OCI-M1 (cell line): Measurements from ENCODE around the gene MPZL3.

Source experiments
- DNase-seq: peaks from one replicate; lab custom pipeline; 2025; lab: John Stamatoyannopoulos, UW

Gene MPZL3

DNA sequence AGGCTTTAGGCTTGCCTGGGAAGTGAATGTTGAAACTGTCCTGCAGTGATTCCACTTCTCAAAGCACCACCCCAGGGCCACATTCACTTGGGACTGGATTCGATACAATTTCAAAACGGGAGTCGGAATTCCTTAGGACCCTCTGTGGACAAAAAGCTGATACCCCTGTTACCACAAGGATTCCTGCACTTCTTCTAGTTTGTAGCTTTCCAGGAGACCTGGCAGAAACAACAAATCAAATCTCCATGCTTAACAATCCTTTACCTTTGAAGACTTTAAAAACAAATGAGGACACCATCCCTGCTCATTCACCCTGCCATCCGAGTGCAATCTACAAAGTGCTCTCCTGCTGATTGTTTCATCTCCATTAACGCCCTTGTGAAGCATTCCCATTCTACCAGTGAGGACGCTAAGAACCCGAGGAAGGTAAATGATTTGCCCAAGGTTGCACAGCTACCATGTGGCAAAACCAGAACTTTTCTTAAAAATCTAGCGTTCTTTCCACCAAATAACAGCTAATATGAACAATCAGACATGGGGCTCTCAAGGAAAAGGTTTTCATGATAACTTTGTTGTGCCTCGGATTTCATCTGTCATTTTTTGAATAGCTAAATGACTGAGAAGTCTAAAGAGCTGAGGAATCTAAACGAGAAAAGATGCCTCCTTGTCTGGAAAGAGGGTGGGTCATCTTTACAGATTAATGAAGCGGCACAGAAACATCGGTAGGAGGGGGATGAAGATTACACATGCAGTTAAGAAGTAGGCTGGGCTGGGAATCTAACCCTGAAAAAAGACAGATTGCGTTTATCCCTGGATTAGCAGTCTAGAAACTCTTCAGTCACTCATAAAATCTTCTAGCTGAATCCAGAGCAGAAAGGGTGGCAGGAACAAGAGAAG is 12.7 kb upstream of the MPZL3 start:
- no peak for DNase-seq

DNA sequence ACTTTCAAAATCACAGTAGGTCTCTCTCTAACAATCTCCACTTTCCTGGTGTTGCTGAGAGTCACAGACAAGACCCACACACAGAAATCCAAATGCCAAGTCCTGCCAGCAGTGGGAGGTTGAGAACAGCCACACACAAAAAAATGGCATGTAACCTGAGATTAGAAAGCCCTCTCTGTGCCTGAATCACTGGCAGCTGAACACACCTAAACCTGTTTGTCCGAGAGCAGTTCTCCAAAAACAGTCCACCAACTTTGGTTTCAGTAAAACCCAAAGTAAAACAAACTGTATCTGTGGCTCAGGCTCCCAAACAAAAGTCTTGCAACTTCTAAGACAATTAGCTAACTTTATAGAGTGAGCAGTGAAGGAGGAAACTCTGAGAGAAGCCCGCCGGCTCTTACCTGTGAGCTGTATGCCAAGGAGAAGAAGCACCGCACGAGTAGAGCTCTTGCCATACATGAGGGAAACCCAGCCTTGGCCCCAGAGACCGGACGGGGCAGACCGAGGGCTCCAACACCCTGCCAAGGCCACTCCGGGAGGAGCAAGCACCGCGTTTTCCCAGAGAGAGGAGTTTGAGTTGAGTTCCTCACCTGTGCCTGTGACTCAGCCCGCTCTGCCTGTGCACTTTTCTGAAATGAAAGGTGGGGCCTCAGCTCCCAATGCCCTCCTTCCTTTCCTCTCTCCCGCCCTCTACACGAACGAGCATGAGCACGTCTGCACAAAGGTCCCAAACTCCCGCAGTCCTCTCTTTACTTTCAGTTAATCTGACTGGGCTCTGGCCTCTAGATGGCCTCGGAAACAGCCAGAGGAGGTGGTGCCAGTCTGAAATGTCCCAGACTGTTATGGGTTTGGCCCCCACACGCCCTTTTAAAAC is 11.8 kb upstream of the MPZL3 start, which contains the start of gene MPZL2:
Gene MPZL2, minus strand, starts transcription at position 603 of the 874 bp plus-strand sequence. Its CDS starts 144 bp downstream, at position 459.
- DNase-seq = peak; percentile 71

DNA sequence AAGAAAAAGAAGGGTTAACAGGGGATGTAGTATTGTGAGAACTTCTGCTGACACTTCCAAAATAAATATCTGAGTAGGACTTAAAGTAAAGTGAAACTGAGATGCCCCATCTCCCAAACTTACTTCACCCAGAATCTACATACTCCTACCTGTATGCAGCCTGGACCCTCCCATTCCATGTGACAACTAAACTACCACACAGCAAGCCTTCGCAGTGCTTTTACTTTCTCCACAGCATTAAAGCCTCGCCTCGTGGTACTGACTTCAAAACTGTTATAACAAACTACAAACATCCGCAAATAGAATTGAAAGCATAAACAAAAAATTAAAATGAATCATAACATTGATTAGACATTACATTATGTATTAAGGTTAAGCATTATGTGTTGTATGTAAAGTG is 10.9 kb upstream of the MPZL3 start:
- DNase-seq = no peak

DNA sequence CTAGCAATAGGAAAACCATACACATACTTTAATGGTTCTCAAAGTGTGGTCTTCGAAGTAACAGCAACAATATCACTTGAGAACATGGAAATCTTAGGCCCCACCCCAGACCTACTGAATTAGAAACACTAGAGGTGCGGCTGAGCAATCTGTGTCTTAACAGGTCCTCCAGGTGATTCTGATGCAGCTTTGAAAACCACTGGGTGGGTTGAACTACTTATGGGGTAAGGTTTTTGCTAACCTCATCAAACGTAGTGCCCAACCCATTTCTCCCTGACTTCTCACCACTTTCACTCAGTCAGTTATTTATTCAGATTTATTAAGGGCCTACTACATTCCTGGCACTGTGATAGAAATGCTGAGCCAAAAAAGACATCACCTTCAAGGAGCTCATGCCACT is 8.2 kb upstream of the MPZL3 start:
- no peak for DNase-seq

DNA sequence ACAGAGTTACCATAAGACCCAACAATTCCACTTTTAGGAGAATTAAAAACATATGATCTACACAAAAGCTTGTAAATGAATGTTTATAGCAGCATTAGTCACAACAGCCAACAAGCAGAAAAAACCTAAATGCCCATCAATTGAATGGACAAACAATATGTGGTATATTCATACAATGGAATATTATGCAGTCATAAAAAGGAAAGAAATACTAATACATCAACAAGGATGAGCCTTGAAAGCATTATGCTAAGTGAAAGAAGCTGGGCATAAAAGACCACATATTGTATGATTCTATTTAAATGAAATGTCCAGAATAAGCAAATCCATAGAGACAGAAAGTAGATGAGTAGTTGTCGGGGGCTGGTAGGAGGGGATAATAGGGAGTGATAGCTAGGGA is 7.0 kb upstream of the MPZL3 start:
- no peak for DNase-seq

DNA sequence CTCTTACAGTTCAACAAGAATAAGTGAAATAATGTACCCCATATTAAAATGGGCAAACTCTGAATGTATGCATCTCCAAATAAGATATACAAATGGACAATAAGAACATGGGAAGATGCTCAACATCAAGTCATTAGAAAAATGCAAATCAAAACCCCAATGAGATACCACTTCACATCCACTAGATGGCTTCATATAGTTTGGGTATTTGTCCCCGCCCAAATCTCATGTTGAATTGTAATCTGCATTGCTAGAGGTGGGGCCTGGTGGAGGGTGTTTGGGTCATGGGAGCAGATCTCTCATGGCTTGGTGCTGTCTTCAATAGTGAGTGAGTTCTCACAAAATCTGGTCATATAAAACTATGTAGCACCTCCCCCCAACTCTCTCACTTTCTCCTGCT is 6.2 kb upstream of the MPZL3 start:
- peak; percentile 64 for DNase-seq

DNA sequence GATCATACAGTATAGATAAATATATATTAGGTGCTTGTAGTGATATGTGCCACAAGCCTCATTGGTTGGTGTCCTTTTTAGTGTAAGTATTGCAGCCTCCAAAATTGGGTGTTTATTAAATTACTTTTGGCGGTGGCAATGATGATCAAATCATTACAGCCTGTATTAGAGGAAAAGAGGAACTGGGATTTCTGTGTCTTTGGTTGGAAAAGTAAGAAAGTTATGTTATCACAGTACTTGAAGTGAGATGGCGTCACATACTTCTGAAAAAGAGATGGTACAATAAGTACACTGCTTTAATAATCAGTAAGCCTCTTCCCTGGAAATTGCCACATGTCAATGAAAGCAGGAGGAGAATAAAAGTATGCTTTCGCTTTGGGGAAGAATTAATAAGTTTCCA is 523 bp upstream of the MPZL3 start:
- peak; percentile 76 for DNase-seq

DNA sequence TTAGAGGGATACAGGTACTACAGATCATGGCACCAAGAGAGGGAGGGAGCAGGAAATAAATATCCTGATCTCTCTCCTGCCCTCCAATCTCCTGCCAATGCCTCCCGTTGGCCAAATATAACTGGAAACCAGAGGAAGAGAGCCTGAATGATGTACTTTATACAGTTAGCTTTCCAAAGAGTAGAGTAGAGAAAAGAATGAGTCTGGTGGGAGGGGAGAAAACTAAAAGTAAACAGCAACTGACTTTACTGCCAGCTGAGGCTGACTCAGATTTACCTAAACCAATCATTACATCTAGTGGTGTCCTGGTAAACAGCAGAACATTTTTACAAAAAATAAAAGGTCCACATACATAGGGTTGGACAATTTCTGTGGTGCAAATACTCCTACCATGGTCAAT is 5.1 kb downstream of the MPZL3 start:
- DNase-seq = peak; percentile 24

DNA sequence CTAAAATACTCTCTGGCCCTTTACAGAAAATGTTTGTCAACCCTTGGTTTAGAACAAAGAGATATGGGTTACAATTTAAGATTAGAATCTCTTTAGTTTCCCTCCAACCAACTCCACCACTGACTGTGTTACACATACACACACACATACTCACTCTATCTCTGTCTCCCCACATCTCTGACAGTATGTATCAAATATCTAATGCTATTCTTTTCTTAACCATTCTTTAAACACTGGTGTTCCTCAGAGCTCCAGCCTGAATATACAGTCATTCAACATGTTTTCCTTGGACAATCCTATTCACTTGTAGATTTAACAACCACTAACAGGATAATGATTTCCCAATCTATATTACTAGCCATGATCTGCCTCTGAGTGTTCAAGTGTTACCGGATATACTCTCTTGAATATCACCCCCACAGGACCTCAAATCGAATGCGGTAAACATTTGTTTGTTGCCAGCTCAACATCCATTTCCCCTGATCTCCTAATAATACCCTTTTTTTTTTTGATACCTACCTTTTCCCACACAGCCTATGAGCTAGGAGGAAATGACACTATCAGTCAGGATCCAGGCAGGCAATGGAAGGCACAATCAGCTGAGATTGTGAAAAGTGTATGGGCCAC is 6.1 kb downstream of the MPZL3 start:
- DNase-seq = peak; percentile 50

DNA sequence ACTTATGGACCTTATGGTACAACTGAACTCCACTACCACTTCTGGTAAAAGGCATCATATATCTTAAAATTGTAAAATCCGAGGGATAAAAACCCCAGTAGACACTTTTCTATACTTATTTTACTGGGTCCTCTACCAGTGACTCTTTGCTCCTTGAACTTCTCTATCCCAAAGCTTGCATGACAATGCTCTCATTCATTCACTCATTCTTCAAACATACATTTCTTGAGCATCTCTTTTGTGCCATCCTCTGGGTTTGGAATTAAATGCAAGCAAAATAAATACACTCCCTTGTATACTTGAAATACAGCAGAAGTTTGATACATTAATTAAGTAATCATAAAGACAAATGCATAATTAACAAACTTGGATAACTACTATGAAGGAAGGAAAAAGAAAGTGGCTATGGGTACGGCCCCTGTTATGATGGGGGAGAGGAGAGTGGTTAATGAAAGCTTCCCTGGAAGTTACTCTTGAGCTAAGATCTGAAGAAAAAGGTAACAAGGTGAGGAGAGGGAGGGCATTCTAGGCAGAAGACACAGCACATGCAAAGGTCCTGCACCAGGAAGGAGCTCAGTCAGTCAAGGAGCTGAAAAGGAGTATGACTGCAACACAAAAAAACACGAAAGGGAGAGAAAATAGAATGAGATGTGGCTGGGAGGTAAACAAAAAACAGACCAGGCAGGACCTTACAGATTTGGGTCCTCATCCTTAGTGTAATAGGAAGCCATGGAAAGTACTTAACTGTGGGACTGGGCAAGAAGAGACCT is 8.0 kb downstream of the MPZL3 start:
- DNase-seq = peak; percentile 37

DNA sequence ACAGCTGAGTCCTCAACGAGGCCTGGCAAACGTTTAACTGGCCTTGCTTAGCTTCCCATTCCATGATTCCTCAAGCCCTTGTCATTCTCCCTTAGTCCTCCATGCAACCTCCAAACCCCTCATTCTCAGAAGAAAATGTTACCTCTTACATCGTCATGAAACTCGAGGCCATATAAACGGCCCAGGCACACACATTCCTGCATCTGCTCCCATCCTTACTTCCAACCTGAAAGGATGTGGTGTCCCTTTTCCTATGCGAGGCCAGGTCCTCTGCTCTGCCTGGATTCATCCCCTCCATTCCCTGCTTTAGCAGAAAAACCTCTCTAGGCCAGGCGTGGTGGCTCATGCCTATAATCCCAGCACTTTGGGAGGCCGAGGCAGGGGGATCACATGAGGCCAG is 9.0 kb downstream of the MPZL3 start:
- DNase-seq = no peak

DNA sequence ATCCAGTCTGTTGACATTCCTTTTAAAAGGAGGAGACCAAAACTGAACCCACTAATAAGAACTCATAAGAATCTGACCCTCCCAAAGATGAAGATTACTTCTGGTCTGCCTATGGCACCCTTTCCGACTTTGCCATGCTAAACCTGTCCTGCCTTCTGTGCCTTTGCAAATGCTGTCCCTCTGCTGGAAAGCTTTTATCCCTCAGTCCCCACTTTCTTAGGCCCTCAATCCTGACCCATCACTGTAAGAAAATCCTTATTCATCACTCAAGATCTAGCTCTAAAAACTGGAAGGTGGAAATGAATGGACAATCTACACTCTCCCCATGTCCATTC is 10.4 kb downstream of the MPZL3 start:
- DNase-seq = no peak

DNA sequence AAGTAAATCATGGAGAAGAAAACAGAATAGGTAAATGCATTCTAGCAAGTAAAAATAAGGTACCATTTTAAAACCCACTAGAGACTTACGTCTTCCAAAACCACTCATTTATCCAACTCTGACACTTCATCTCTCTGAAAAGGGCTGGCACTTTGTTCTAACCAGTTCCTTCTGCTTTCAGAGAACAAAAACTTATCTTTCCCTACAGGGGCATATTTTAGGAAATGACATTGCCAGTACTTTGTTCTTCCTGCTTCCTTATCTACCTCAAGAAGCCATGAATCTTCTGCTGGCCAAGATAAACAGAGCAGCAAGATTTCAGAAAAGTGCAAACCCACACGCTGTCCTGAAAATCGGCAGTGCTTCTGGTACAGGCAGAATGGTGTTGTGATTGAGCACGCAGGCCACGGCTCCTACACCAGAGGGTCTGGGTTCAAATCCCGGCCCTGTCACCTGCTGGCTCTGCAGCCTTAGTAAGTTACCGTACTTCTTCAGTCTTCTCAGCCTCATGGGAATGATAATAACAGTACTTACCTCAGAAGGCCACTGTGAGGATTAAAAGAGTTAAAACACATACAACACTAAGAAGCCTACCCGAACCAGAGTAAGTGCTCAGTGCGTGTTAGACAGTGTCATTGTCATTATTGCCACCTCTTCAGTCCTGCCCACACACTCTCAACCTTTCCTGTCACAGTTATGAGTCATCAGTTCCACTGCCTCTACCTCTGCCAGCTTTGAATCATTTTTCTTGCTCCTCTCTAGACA is 11.0 kb downstream of the MPZL3 start:
- DNase-seq = peak; percentile 100

DNA sequence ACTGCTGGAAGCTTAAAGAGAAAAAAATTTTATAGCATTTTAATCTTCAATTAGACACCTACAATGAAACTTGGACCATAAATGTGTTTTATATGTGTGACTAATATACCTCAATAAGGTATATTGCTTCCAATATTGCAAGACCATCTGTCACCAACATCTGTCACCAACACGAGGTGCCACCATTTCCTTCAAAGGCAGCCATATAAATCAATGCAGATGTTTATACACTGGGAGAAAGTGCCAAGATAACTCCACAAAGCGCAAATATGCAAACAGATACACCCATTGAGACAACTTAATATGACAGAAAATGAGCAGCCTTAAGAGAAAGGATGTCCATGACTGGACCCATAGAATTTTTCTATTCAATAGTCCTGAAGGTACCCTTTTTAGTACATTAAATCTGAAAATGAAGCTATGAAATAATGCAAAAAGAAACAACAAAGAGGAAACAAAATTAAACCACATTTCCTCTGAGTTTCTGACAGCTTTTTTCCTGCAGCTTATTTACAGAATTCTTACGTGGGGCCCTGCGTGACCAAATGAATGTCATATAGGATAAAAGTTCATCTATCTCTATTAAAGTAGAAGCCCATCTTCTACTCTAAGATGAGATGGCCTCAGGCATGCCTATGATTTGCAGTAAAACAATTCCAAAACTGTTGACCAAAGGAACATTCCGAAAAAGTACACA is 12.5 kb downstream of the MPZL3 start:
- DNase-seq = peak; percentile 47

DNA sequence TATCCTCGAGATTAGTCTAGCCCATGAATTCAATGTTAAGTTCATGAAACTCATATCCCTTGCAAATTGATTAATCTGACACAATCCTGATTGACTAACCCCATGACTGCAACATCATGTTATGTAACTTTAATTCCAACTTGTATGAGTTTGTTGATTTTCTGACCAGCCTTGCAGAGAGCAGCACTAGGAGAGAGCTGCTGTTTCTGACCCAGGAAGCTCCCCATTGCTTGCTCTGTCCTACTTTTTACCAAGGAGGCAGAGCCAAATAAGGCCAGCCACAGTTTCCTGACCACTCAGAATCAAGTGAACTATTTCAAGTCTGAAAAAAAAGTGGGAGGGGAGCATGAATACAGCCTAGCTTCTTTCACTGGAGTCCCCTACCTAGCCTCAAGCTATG is 13.2 kb downstream of the MPZL3 start:
- peak; percentile 68 for DNase-seq

DNA sequence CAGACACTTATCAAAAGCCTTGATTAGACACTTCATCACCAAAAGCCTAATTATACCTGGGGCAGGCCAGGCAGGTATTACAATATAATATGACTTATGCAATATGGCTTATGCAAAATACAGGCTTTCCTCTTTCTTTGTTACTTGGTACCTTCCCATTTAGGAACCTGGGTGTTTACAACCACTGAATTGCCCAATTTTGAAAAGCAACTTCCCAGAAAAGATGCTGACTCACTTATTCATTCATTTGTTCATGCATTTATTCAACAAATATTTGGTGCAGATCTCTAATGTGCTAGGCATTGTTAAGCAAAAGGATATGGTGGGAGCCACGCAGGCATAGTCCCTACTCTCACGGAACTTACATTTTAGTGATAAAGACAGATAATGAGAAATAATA is 13.7 kb downstream of the MPZL3 start:
- DNase-seq = peak; percentile 83

DNA sequence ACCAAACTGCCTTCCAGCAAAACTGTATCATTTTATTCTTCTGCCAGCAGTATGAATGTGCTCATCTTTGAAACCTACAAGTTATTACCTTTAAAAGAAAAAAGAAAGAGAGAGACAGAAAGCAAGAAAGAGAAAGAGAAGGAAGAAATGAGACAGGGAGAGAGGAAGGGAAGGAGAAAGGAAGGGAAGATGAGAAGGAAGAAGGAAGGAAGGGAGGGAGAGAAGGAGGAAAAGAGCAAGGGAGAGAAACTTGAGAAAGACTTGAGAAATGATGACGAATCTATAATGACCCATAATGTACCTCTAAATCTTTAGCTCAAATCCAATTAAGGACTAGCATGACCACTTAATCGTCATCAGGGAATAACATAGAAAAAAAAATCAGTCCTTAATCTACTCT is 16.0 kb downstream of the MPZL3 start:
- no peak for DNase-seq

DNA sequence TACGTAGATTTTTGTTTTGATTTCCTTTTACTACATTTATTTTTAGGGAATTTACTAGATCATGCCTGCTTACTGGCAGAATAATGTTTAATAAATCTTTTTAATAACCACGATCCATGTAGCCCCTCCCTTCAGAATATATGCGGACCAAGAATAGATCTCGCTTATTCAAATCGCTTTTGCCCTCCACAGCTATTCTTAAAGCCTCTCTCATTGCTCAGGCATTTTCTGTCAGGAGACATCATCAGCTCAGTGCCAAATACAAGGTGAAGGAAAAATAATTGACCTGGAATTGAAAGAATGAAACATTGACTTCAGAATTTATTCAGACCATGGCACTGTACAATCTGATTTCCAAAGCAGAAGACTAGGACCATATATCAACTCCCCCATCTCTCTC is 17.3 kb downstream of the MPZL3 start:
- DNase-seq = no peak

DNA sequence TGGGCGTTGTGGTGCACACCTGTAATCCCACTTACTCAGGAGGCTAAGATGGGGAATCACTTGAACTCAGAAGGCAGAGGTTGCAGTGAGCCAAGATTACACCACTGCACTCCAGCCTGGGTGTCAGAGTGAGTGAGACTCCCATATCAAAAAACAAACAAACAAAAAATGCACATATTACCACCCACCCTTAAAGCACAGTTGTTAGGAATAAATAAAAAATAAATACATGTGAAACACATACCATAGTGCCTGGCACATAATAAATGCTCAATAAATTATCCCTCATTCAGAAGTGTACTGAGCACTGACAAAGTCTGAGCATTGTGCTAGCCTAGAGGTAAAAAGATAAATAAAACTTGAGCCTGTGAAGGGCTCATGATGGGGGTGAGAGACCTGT is 18.3 kb downstream of the MPZL3 start:
- DNase-seq = no peak

DNA sequence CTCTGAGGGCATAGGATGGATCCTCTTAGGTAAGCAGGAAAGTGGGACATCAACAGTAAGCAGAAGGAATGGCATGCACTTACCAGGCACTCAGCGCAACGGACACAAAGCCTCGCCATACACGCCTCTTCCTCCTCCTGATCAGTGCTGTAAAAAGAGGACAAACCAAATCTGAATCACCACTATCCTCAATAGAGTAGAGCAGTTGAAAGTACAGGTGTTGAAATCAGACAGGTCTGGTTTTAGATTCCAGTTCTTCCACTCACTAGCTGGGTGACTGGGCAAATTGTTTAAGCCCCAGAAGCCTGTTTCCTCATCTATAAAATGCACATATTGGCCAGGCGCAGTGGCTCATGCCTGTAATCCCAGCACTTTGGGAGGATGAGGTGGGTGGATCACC is 18.8 kb downstream of the MPZL3 start:
- DNase-seq = no peak

DNA sequence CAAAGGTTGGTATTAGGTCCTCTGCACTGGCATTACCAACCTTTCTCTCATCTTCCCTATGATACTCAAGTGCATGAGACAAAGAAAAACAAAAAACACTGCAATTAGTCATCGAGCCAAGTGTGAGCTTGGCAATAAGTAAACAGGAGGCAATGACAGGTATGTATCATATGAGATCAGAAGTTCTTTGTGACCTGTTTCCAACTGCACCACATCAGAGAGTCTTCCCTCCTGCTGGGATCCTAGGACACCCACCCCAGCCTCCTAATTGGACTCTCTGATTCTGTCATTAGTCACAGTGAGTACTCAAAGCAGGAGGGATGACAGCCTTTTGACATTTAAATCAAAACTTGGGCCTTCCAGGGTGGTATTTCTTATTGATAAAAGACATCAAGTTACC is 19.5 kb downstream of the MPZL3 start:
- DNase-seq = no peak
